HFFc6 (cell line): ENCODE measurements around the gene BPGM. TPM values are rescaled to one million over a fixed set of nuclear protein-coding genes. Genes with fewer than 3 reads are reported as not detected.
A peak's percentile ranks its signal among the peaks of the same experiment; 100 is the strongest.

Experiments
- DNase-seq: peaks from one replicate; pipeline ENCODE4 v3.0.0-alpha.2; 2018
- H3K27ac Mint-ChIP-seq: 2 replicates; pipeline ENCODE4 v1.8.0; 2020; ENCODE audit warnings: mild to moderate bottlenecking, mixed read lengths
- H3K27me3 Mint-ChIP-seq: 2 replicates; pipeline ENCODE4 v1.8.0; 2021; ENCODE audit warnings: mild to moderate bottlenecking, moderate library complexity, mixed read lengths; ENCODE audit not compliant: insufficient read depth
- H3K36me3 Mint-ChIP-seq: 2 replicates; pipeline ENCODE4 v1.8.0; 2021; ENCODE audit warnings: low read depth, mixed read lengths
- H3K4me1 Mint-ChIP-seq: 2 replicates; pipeline ENCODE4 v1.8.0; 2020; ENCODE audit warnings: low read depth, mixed read lengths
- H3K4me3 Mint-ChIP-seq: 2 replicates; pipeline ENCODE4 v1.8.0; 2020; ENCODE audit warnings: mild to moderate bottlenecking, moderate library complexity, mixed read lengths
- H3K9me3 Mint-ChIP-seq: 2 replicates; pipeline ENCODE4 v1.8.0; 2020; ENCODE audit warnings: mild to moderate bottlenecking, mixed read lengths
- long read RNA-seq: library from polyadenylated mRNA; unstranded; transcript quantifications from one replicate; pipeline ENCODE4 v2.0.0, GENCODE V29; 2019
- total RNA-seq, 6 experiments: library from RNA; stranded (reverse); fragmentation: NEBNext Ultra II Directional; extraction: Animal tissue kit (Norgen Biotek cat#: 25700); gene quantifications; 2 replicates in 1 of 6; 3 replicates in 5 of 6; pipeline ENCODE4 v1.2.3, GENCODE V29; 2021
- TF ChIP-seq, protein P1 (sequence below): fragments of 200-600 bp; sonication (generic); IDR thresholded peaks from 2 replicates; pipeline ENCODE4 v1.5.0; 2021; ENCODE audit warnings: antibody characterized with exemption, mild to moderate bottlenecking

Gene BPGM
- total RNA-seq, result 10 to 100 TPM; 34.4 to 57.3 (median 39.3) TPM
- long read RNA-seq, transcript BPGM-202 (4 exons, 2,051 nt), result minor isoform, 5 of 94 reads
- long read RNA-seq, transcript BPGM-201 (3 exons, 1,753 nt), result major isoform, 77 of 94 reads
- long read RNA-seq, partial matches to known transcripts, result 8 of 94 reads
- long read RNA-seq, other reads (novel, unspliced or antisense), result 4 of 94 reads

- Mint-ChIP-seq H3K9me3 (no peaks in the 10 kb centered on the region), H3K36me3 (peaks cover 25% of the 10 kb centered on the region), H3K27ac (no peak within 1 kb of the TSS), H3K4me3 (no peak within 1 kb of the TSS), H3K27me3 (no peaks in the 10 kb centered on the region; the same call in 1 of the 2 replicates), H3K4me1 (peaks cover 39% of the 10 kb centered on the region)
- peak; percentile 100 for DNase-seq
- TF ChIP-seq, protein P1, sequence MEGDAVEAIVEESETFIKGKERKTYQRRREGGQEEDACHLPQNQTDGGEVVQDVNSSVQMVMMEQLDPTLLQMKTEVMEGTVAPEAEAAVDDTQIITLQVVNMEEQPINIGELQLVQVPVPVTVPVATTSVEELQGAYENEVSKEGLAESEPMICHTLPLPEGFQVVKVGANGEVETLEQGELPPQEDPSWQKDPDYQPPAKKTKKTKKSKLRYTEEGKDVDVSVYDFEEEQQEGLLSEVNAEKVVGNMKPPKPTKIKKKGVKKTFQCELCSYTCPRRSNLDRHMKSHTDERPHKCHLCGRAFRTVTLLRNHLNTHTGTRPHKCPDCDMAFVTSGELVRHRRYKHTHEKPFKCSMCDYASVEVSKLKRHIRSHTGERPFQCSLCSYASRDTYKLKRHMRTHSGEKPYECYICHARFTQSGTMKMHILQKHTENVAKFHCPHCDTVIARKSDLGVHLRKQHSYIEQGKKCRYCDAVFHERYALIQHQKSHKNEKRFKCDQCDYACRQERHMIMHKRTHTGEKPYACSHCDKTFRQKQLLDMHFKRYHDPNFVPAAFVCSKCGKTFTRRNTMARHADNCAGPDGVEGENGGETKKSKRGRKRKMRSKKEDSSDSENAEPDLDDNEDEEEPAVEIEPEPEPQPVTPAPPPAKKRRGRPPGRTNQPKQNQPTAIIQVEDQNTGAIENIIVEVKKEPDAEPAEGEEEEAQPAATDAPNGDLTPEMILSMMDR, result no peak
Measured at GRCh38 chr7:134646425-134647305, at the start of gene BPGM. Gene BPGM, plus strand, starts transcription at chr7:134646853. Its CDS starts 14,655 bp downstream, at chr7:134661508.

DNA sequence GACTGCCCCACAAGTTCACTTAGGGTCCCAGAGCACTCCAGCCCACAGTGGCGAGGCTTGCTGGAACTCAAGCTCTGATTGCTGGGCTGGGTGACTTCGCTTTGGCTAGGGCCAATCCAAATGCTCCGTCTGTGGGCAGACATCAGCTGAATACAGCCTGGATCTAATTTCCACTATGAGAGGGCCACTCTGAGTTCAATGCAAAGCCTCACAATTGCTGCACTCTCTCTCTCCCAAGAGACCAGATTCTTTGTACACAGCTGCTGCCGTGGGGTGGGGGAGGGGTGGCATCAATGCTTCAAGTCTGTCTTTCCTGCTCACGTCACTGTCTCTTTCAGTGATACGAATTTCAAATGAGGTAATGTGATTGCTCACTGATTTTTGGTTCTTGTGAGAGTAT is 47.3 kb upstream of the BPGM start:
- peaks cover 10% of the 10 kb centered on the region for H3K36me3 Mint-ChIP-seq
- H3K4me3 Mint-ChIP-seq, result no peak overlapping the region
- peaks cover 9% of the 10 kb centered on the region; the same call in 1 of the 2 replicates for H3K9me3 Mint-ChIP-seq
- H3K27ac Mint-ChIP-seq, result no peak overlapping the region
- no peak for DNase-seq
- H3K4me1 Mint-ChIP-seq, result peaks cover 29% of the 10 kb centered on the region
- H3K27me3 Mint-ChIP-seq, result no peaks in the 10 kb centered on the region
- TF ChIP-seq, protein P1, result no peak

GRCh38 chr7:134601459-134601858 is 45.2 kb upstream of the BPGM start:
- Mint-ChIP-seq H3K4me3 (no peak overlapping the region), H3K4me1 (peaks cover 36% of the 10 kb centered on the region), H3K27me3 (no peaks in the 10 kb centered on the region), H3K9me3 (peaks cover 9% of the 10 kb centered on the region; the same call in 1 of the 2 replicates), H3K27ac (no peak overlapping the region), H3K36me3 (peaks cover 10% of the 10 kb centered on the region)
- DNase-seq, result no peak
- TF ChIP-seq, protein P1, result no peak

GRCh38 chr7:134602881-134603451 is 43.7 kb upstream of the BPGM start:
- peak overlapping the region; percentile 64; the same call in 1 of the 2 replicates for H3K4me3 Mint-ChIP-seq
- H3K27me3 Mint-ChIP-seq, result no peaks in the 10 kb centered on the region; the same call in 1 of the 2 replicates
- no peak for DNase-seq
- peaks cover 46% of the 10 kb centered on the region for H3K4me1 Mint-ChIP-seq
- H3K9me3 Mint-ChIP-seq, result peaks cover 9% of the 10 kb centered on the region; the same call in 1 of the 2 replicates
- H3K36me3 Mint-ChIP-seq, result peaks cover 10% of the 10 kb centered on the region
- peak overlapping the region; percentile 55; the same call in 1 of the 2 replicates for H3K27ac Mint-ChIP-seq
- TF ChIP-seq, protein P1, result no peak
